Activated B cell treated with CpG ODN at 0.5 μM for 24 hours (primary cell): ENCODE measurements around the gene PTPN2. TPM values are rescaled to one million over a fixed set of nuclear protein-coding genes. Genes with fewer than 3 reads are reported as not detected.

Source experiments
- ATAC-seq: fragments of 200-7000 bp; cut with Tn5 transposase; one replicate; pipeline ENCODE4 v1.10.0; 2021; ENCODE audit warnings: low read depth, mild to moderate bottlenecking, moderate library complexity
- CTCF ChIA-PET: fragments of 350-600 bp; sonication (Branson Sonifier 250); formaldehyde crosslinking; loops from one replicate; lab custom pipeline; 2021; ENCODE audit warnings: antibody characterized with exemption; lab: Charles Lee
- POLR2A ChIA-PET: fragments of 350-600 bp; sonication (Branson Sonifier 250); formaldehyde crosslinking; loops from one replicate; lab custom pipeline; 2021; ENCODE audit warnings: antibody characterized with exemption; lab: Charles Lee
- DNase-seq: peaks from one replicate; pipeline ENCODE4 v3.0.0; 2022
- H3K27ac Mint-ChIP-seq: one replicate; pipeline ENCODE4 v1.8.0; 2020; ENCODE audit warnings: mixed read lengths
- H3K27me3 Mint-ChIP-seq: one replicate; pipeline ENCODE4 v1.8.0; 2021; ENCODE audit warnings: mixed read lengths
- H3K36me3 Mint-ChIP-seq: one replicate; pipeline ENCODE4 v1.8.0; 2021; ENCODE audit warnings: low read depth, mixed read lengths
- H3K4me1 Mint-ChIP-seq: one replicate; pipeline ENCODE4 v1.8.0; 2021; ENCODE audit warnings: mixed read lengths
- H3K4me3 Mint-ChIP-seq: one replicate; pipeline ENCODE4 v1.8.0; 2020; ENCODE audit warnings: mild to moderate bottlenecking, mixed read lengths
- H3K9me3 Mint-ChIP-seq: one replicate; pipeline ENCODE4 v1.8.0; 2020; ENCODE audit warnings: mixed read lengths
- CTCF ChIP-seq: fragments of 200-600 bp; IDR thresholded peaks from one replicate; pipeline ENCODE4 v1.8.0; 2022; ENCODE audit warnings: antibody characterized with exemption, mild to moderate bottlenecking
- intact Hi-C: fragments of 100-400 bp; cut with micrococcal nuclease; formaldehyde crosslinking; loops from one replicate; pipeline ENCODE4 v1.15.1; 2024
- total RNA-seq: library from RNA; stranded (reverse); gene quantifications from 2 replicates; pipeline ENCODE4 v1.2.3, GENCODE V29; 2022

PTPN2 gene
- total RNA-seq, 1 donor from 2014 or later: 76.5 TPM

GRCh38 chr18:12895014-12895413 is 11.0 kb upstream of the PTPN2 start:
- Mint-ChIP-seq H3K36me3 (no peaks in the 10 kb centered on the region), H3K27ac (no peak overlapping the region), H3K27me3 (peaks cover 14% of the 10 kb centered on the region), H3K4me3 (no peak overlapping the region), H3K9me3 (peaks cover 2% of the 10 kb centered on the region), H3K4me1 (peaks cover 13% of the 10 kb centered on the region)
- CTCF ChIA-PET: interaction anchor here (1.1 to 2.3 kb wide), 5 partner anchors 16 to 171 kb away, joined by 3 to 16 read pairs (median 6); no protein-coding TSS in a partner anchor
- intact Hi-C loops: loop anchor here (2.0 kb wide), 1 partner anchor 264 kb away; no protein-coding TSS in a partner anchor
- DNase-seq (no peak), ATAC-seq (no peak)
- TF ChIP-seq CTCF: no peak
- POLR2A ChIA-PET: interaction anchor here (0.6 to 0.7 kb wide), 3 partner anchors 10 to 168 kb away, joined by 3 to 7 read pairs (median 4); no protein-coding TSS in a partner anchor

- H3K4me3 Mint-ChIP-seq: no peak overlapping the region
- DNase-seq: no peak
- TF ChIP-seq CTCF: no peak
- H3K27me3 Mint-ChIP-seq: peaks cover 14% of the 10 kb centered on the region
- ChIA-PET CTCF (interaction anchor here (0.7 to 2.6 kb wide), 7 partner anchors 9 to 166 kb away, joined by 3 to 13 read pairs (median 4); no protein-coding TSS in a partner anchor), POLR2A (no interaction called here)
- H3K27ac Mint-ChIP-seq: no peak overlapping the region
- intact Hi-C loops: loop anchor here (5.0 kb wide), 1 partner anchor 499 kb away; no protein-coding TSS in a partner anchor
- ATAC-seq: no peak
- peaks cover 2% of the 10 kb centered on the region for H3K9me3 Mint-ChIP-seq
- H3K4me1 Mint-ChIP-seq: peaks cover 20% of the 10 kb centered on the region
- H3K36me3 Mint-ChIP-seq: no peaks in the 10 kb centered on the region
These were observed 7.5 kb upstream of the PTPN2 start for GRCh38 chr18:12891561-12891960.

GRCh38 chr18:12890964-12891363 is 6.9 kb upstream of the PTPN2 start:
- Mint-ChIP-seq H3K9me3 (peaks cover 2% of the 10 kb centered on the region), H3K27ac (no peak overlapping the region), H3K4me3 (no peak overlapping the region), H3K4me1 (peaks cover 24% of the 10 kb centered on the region), H3K27me3 (peaks cover 12% of the 10 kb centered on the region), H3K36me3 (no peaks in the 10 kb centered on the region)
- ATAC-seq: no peak
- CTCF ChIA-PET: interaction anchor here (0.7 to 2.6 kb wide), 6 partner anchors 9 to 166 kb away, joined by 3 to 13 read pairs (median 4); no protein-coding TSS in a partner anchor
- POLR2A ChIA-PET: no interaction called here
- intact Hi-C loops: loop anchor here (1.0 to 5.0 kb wide), 2 partner anchors 245 to 499 kb away; no protein-coding TSS in a partner anchor
- no peak for TF ChIP-seq CTCF
- DNase-seq: no peak

- peak overlapping the region; percentile 64 for H3K27ac Mint-ChIP-seq
- peaks cover 7% of the 10 kb centered on the region for H3K36me3 Mint-ChIP-seq
- no peak for TF ChIP-seq CTCF
- H3K9me3 Mint-ChIP-seq: peaks cover 2% of the 10 kb centered on the region
- peaks cover 51% of the 10 kb centered on the region for H3K4me1 Mint-ChIP-seq
- peak overlapping the region; percentile 35 for H3K4me3 Mint-ChIP-seq
- ATAC-seq (no peak), DNase-seq (no peak)
- POLR2A ChIA-PET: interaction anchor here (4.4 kb wide), 1 partner anchor 184 kb away, joined by 28 read pairs; the partner anchor contains the start of genes CEP76 and PSMG2
- no peaks in the 10 kb centered on the region for H3K27me3 Mint-ChIP-seq
- intact Hi-C loops: loop anchor here (2.0 to 10.0 kb wide), 3 partner anchors 24 to 902 kb away; partner anchors contain the start of gene IMPA2
- CTCF ChIA-PET: interaction anchor here (1.0 to 2.6 kb wide), 4 partner anchors 12 to 159 kb away, joined by 4 to 15 read pairs (median 7); no protein-coding TSS in a partner anchor
These were observed 2.6 kb upstream of the PTPN2 start for GRCh38 chr18:12886498-12887126.

- H3K36me3 Mint-ChIP-seq: peaks cover 7% of the 10 kb centered on the region
- H3K4me3 Mint-ChIP-seq: peak overlapping the region; percentile 87
- TF ChIP-seq CTCF: no peak
- ATAC-seq (peak; percentile 4), DNase-seq (no peak)
- CTCF ChIA-PET: interaction anchor here (0.9 to 2.6 kb wide), 5 partner anchors 8 to 141 kb away, joined by 3 to 15 read pairs (median 4); partner anchors contain the start of gene SEH1L
- POLR2A ChIA-PET: interaction anchor here (0.5 to 4.4 kb wide), 10 partner anchors 26 to 617 kb away, joined by 3 to 32 read pairs (median 4); partner anchors contain the start of genes AFG3L2, CEP76 and PSMG2
- intact Hi-C loops: loop anchor here (2.0 to 10.0 kb wide), 4 partner anchors 105 to 901 kb away; partner anchors contain the start of genes CEP192, FAM210A, IMPA2 and RNMT
- H3K27me3 Mint-ChIP-seq: no peaks in the 10 kb centered on the region
- H3K27ac Mint-ChIP-seq: peak overlapping the region; percentile 93
- no peaks in the 10 kb centered on the region for H3K9me3 Mint-ChIP-seq
- H3K4me1 Mint-ChIP-seq: peaks cover 59% of the 10 kb centered on the region
These were observed 1.5 kb upstream of the PTPN2 start for GRCh38 chr18:12885500-12885899.
